BE2C (cell line): Measurements from ENCODE around the gene ABR.

ENCODE experiments used
- DNase-seq: peaks from one replicate; pipeline ENCODE4 v3.0.0-alpha.2; 2020
- H3K27me3 ChIP-seq: fragments of 250-450 bp; sonication (Bioruptor Pico); 2 replicates; pipeline ENCODE4 v1.5.1; 2020; ENCODE audit warnings: mild to moderate bottlenecking
- H3K36me3 ChIP-seq: fragments of 250-450 bp; sonication (Bioruptor Pico); 2 replicates; pipeline ENCODE4 v1.5.1; 2020; ENCODE audit warnings: mild to moderate bottlenecking
- H3K4me1 ChIP-seq: fragments of 250-450 bp; sonication (Bioruptor Pico); 2 replicates; pipeline ENCODE4 v1.5.1; 2020
- H3K4me3 ChIP-seq: 2 replicates; pipeline ENCODE4 v1.5.1; 2011; ENCODE audit warnings: low read depth, low read length
- H3K9me3 ChIP-seq: fragments of 250-450 bp; sonication (Bioruptor Pico); 2 replicates; pipeline ENCODE4 v1.5.1; 2020
- TF ChIP-seq, protein P1 (sequence below): IDR thresholded peaks from 2 replicates; pipeline ENCODE4 v1.5.1; 2012; ENCODE audit warnings: mild to moderate bottlenecking, low read depth, low read length

Gene ABR

GRCh38 chr17:1055231-1055630 lies 124.5 kb downstream of the ABR start:
- no peaks in the 10 kb centered on the region; the same call in 1 of the 2 replicates for H3K36me3 ChIP-seq
- TF ChIP-seq, protein P1, sequence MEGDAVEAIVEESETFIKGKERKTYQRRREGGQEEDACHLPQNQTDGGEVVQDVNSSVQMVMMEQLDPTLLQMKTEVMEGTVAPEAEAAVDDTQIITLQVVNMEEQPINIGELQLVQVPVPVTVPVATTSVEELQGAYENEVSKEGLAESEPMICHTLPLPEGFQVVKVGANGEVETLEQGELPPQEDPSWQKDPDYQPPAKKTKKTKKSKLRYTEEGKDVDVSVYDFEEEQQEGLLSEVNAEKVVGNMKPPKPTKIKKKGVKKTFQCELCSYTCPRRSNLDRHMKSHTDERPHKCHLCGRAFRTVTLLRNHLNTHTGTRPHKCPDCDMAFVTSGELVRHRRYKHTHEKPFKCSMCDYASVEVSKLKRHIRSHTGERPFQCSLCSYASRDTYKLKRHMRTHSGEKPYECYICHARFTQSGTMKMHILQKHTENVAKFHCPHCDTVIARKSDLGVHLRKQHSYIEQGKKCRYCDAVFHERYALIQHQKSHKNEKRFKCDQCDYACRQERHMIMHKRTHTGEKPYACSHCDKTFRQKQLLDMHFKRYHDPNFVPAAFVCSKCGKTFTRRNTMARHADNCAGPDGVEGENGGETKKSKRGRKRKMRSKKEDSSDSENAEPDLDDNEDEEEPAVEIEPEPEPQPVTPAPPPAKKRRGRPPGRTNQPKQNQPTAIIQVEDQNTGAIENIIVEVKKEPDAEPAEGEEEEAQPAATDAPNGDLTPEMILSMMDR: no peak

DNA sequence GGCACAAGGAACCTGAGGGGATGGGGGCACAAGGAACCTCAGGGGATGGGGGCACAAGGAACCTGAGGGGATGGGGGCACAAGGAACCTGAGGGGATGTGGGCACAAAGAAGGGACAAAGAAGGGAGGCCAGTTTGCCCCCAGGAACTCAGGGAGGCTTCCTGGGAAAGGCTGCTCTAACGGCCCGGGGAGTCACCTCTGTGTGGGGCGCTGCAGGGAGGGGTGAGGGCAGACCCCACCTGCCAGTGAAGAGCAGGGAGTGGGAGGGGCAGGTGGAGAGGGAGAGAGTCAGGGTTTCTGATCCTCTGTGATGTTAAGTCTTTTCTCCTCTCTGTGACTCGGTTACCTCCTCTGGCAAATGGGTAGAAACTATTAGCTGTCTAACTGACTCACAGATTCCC lies 125.1 kb downstream of the ABR start:
- TF ChIP-seq, protein P1: no peak
- no peak overlapping the region for H3K4me3 ChIP-seq
- H3K36me3 ChIP-seq: no peaks in the 10 kb centered on the region; the same call in 1 of the 2 replicates
- no peaks in the 10 kb centered on the region for H3K9me3 ChIP-seq
- H3K27me3 ChIP-seq: no peaks in the 10 kb centered on the region
- no peak for DNase-seq
- no peaks in the 10 kb centered on the region for H3K4me1 ChIP-seq

More at GRCh38 chr17:1055231-1055630, 124.5 kb downstream of the ABR start:
- no peaks in the 10 kb centered on the region for H3K27me3 ChIP-seq
- no peaks in the 10 kb centered on the region for H3K4me1 ChIP-seq
- H3K4me3 ChIP-seq: no peak overlapping the region
- no peak for DNase-seq
- H3K9me3 ChIP-seq: no peaks in the 10 kb centered on the region

DNA sequence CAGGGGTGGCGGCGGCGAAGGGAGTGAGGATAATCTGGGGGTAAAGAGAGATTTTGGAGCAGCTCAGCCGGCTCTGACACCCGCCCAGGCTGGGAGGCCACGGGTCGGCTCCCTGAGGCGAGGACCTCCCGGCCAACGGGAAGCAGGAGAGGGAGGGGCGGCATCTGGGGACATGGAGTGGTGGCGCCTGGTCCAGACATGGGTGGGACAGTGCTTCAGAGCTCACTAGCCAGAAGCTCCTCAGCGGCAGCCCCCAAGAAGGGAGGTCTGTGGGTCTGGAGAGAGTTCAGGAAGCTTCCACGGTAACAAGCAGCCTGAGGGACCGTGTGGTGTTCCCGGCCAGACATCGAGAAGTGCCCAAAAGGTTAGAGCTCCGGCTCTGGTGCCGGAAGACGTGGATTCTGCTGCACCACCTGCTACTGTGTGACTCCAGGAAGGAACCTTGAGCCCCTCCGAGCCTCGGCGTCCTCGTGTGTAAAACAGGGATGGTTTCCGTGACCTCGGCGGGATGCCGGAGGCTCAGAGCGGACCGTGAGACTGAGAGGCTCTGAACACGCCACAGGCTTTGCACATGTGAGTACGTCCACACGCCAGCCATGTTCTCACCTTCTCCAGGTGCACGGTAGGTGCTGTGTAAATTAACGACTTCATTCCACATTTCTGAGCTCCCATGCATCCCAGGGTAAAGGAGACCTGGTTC lies 126.0 kb downstream of the ABR start:
- TF ChIP-seq, protein P1: no peak
- no peak for DNase-seq
- Histone ChIP-seq H3K9me3 (no peaks in the 10 kb centered on the region), H3K27me3 (no peaks in the 10 kb centered on the region), H3K4me1 (no peaks in the 10 kb centered on the region), H3K4me3 (no peak overlapping the region), H3K36me3 (no peaks in the 10 kb centered on the region; the same call in 1 of the 2 replicates)

- TF ChIP-seq, protein P1: no peak
- no peak for DNase-seq
- Histone ChIP-seq H3K36me3 (no peaks in the 10 kb centered on the region; the same call in 1 of the 2 replicates), H3K27me3 (no peaks in the 10 kb centered on the region), H3K4me3 (no peak overlapping the region), H3K4me1 (no peaks in the 10 kb centered on the region), H3K9me3 (no peaks in the 10 kb centered on the region)
These were observed 128.5 kb downstream of the ABR start for GRCh38 chr17:1050996-1051925.

DNA sequence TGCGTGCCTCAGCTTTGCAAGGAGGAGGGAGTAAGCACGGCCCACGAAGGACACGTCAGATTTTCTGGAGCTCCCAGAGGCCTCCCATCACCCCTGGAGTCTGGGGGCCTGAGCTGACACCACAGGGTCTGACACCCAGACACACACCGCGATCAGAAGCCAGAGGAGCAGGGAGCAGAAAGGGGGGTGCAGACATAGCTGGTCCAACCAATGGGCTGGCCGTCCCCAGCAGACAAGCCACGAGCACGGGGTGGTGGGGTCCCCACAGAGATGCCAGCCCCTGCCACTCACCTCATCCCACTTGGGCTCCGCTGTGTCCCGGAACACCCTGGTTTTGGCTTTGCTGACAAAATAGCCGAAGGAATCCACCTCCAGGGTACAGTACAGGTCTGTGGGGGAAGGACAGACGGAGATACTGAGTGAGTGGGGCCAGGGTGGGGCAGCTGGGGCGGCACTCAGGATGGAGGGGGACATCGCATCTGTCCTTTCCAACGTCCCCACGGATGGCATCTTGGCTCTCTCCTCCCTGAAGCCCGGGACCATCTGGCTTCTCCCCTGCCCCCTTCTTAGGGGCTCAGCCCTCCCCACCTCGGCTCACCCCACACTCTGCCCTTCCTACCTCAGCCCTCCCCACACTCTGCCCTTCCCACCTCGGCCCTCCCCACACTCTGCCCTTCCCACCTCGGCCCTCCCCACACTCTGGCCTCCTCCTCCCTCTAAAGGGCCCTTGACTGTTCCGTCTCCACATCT lies 129.4 kb downstream of the ABR start:
- Histone ChIP-seq H3K9me3 (no peaks in the 10 kb centered on the region), H3K4me1 (no peaks in the 10 kb centered on the region), H3K27me3 (no peaks in the 10 kb centered on the region), H3K4me3 (no peak overlapping the region), H3K36me3 (no peaks in the 10 kb centered on the region)
- no peak for DNase-seq
- TF ChIP-seq, protein P1: no peak
